HG03558 (cell line): Measurements from ENCODE around the gene FAM9C.
"Not testable (repeated sequence)": the region's sequence is repeated elsewhere in the genome, so short reads cannot be mapped to it uniquely, and the experiment has no call there.

Source experiments
- ATAC-seq: cut with Tn5 transposase; IDR thresholded peaks from one replicate; pipeline ENCODE4 v1.9.1; 2021; ENCODE audit warnings: moderate number of reproducible peaks; ENCODE audit not compliant: unreplicated experiment; ENCODE audit errors: extremely low read depth

The FAM9C gene

DNA sequence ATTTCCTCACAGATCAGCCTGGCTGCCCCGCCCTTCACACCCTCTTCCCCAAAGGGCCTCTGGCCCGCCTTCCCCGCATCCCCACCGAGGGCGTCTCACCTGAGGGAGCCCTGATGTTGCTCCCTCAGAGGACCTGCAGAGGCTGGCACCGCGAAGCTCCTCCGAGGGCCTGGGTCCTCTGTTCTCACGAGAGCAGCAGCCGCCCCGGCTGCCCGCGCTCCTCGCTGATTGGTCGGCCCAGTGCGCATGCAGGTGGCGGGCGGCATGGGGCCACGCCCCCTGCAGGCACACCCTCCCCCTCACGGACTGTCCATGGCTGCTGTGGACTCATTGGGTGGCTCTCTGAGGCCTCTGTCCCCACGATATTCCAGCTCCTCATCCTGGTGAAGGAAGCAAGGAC is at the start of gene FAM9C:
Gene FAM9C, minus strand, starts transcription at position 180 of the 400 bp plus-strand sequence. CDS start 831 bp downstream, outside the sequence.
- ATAC-seq: no peak

GRCh38 chrX:13093529-13094140 is 49.2 kb upstream of the FAM9C start:
- no peak for ATAC-seq

- no peak for ATAC-seq
Measured at GRCh38 chrX:13092455-13092941, 48.1 kb upstream of the FAM9C start.

- ATAC-seq: no peak
Measured at GRCh38 chrX:13091111-13091765, 46.8 kb upstream of the FAM9C start.

GRCh38 chrX:13090339-13091110 is 46.1 kb upstream of the FAM9C start:
- ATAC-seq: no peak

DNA sequence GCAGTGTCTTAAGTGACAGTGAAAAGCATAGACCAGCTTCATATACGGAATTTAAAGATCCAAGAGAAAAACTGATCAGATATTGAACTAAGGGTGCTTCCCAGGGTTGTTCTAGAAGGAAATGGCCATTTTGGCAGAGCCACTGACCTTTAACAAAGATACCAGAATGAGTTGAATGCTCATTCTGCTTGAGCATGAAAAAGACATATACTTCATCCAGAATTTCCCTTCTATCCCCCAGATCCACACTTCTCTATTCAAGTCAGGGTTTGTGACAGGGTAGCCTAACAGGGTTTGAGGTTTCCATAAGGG is 45.6 kb upstream of the FAM9C start:
- no peak for ATAC-seq

DNA sequence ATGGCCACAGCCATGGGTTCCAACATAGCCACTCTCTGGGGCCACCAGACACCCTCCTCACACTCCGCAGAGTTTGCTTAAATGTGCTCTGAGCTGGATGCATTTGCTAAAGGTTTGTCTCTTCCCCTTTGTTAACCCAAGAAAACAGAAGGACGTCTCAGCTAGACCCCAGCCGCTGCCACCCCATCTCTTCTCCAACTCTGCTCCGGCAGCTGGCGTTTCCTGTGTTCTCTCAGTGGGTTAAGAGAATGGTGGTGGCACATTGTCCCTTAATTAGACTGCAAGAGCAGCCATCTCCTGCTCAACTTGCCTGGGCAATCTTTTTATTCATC is 43.7 kb upstream of the FAM9C start:
- ATAC-seq: no peak

DNA sequence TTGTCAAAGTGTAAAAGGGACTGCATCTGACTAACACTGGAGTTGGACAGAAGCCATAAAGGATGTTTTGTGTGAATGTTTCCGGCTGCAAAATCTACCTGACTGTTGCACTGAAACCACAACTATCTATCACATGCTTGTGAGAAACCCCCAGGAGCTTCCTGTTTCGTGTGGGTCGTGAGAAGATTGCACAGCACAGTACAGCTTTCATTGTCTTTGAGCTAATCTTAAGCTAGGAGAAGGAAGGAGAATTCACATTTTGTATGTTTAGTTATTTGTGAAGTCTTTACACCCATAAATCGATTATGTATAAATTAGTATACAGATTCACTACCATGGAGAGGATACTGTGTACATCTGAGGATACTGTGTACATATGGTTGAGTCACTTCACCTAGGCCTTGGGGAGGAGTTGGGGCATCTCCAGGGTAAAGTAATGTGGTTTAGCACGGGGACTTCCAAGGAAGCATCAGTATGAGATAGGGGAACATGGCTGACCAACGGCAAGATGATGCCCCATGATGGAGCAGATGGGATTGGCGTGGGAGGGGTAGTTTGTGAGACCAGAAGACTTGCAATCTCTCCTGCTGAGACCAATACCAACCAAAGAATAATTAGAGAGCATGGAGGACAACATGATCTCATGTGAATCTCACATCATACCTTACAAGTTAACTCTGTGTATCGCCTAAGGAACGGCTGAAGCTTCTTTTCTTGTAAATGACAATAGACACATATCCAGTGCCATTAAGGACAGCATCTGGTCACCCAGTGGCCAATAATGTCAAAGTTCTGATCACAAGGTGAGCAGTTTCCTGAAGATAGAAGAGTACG is 43.1 kb upstream of the FAM9C start:
- ATAC-seq: peak; percentile 59

GRCh38 chrX:13086793-13087321 is 42.4 kb upstream of the FAM9C start:
- not testable (repeated sequence) for ATAC-seq

- no peak for ATAC-seq
Measured at GRCh38 chrX:13086076-13086475, 41.7 kb upstream of the FAM9C start.

DNA sequence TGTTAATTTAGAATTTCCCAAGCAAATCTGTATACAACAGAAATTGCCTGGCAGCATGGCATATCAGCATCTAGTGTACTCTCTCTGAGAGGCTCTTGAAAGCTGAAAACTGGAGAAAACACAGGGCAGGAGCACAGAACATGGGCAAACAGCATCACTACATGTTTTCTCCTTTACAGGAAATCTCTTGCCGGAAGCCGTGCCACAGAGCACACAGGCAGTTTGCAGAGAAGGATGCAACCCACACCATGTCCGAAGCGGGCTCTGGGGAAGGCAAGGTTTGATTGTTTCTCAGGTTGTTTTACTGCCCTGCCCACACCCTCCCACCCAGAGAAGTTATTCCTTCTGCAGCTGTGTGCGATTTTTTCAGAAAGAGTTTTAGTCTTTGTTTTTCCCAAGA is 41.1 kb upstream of the FAM9C start:
- ATAC-seq: no peak

DNA sequence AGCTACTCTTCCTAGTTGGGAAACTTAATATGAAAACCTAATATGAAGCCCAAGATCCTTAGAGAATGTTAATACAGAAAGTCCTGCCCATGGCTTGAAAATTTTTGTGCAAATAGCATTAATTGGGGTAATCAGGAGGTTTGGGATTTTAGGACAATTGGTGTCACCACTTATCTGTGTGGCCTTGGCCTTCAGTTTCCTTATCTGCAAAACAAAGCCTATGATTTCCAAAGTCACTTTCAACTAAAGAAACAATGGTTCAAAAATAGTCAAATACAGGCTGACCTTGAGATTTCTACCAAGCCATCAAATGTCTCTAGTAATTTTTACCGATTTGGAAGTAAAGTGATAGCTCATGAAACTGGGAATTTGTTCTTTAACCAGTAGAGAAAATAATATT is 40.2 kb upstream of the FAM9C start:
- no peak for ATAC-seq

GRCh38 chrX:13083755-13084326 is 39.4 kb upstream of the FAM9C start:
- not testable (repeated sequence) for ATAC-seq

- no peak for ATAC-seq
Measured at GRCh38 chrX:13082206-13083065, 38.0 kb upstream of the FAM9C start.

DNA sequence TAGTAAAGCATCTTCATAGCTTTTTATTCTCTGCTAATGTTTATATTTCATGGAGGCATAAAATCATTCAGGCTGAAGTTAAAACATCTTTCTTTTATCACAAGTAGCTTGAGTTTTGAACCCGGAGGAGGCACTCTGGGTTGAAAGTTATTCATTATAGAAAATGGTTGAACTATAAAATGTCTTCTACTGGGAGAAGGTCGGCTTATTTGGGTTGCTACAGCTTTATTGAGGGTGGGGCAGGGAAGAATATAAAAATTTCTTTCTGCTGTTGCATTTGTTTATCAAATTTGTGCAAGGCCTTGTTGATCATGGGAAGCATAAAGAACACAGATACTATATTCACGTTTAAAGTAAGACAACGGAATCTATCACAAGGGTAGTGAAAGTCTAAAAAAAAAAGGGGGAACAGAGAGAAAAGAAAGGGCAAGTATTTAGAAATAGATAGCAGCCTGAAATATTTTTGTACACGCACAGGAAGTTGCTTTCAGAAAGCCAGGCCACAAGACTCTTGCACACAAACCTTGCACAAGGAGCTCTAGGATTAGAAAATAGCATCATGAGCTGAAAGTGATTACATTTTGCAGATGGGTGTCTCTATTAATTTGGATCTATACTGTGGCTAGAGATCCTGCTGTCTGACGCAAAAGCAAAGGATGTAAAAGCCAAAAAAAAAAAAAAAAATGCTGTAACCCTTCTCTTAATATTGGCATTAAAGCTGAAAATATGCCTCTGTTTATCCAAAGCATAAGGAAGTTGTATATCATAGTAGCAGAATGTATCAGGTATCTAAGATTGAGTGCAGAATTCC is 37.2 kb upstream of the FAM9C start:
- no peak for ATAC-seq

GRCh38 chrX:13080128-13080795 is 35.8 kb upstream of the FAM9C start:
- no peak for ATAC-seq

- no peak for ATAC-seq
Measured at GRCh38 chrX:13078739-13079444, 34.5 kb upstream of the FAM9C start.
